ENCODE data around the gene PIM2. TPM values are rescaled to one million over a fixed set of nuclear protein-coding genes. Genes with fewer than 3 reads are reported as not detected.

Gene PIM2
- polyA plus RNA-seq, 4 donors = 5.8 to 9.2 (median 6.7) TPM

GRCh38 chrX:48909703-48910294 is 9.0 kb downstream of the PIM2 start:
- DNase-seq (ENCODE audit: low read depth in 4 of 4, low spot score in 3 of 4) = no peak

DNA sequence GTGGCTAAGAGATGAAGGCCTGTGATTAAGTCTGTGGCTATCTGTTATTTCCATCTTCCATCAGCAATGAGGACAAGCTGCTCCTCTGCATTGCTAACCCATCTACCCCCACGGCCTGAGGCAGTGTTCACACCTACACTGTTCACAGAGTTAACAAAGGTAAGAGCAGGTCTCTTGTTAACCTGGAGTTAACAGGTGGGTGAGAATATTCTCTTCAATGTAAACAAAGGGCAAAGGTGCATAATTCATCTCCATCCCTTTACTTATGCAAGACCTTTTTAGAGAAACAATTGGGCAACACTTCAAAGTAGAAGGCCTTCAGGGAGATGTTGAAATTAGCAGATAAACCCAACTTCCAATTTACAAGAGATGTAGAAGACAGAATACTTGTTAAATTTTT is 10.2 kb downstream of the PIM2 start:
- no peak for DNase-seq (ENCODE audit: low read depth in 4 of 4, low spot score in 3 of 4)

DNA sequence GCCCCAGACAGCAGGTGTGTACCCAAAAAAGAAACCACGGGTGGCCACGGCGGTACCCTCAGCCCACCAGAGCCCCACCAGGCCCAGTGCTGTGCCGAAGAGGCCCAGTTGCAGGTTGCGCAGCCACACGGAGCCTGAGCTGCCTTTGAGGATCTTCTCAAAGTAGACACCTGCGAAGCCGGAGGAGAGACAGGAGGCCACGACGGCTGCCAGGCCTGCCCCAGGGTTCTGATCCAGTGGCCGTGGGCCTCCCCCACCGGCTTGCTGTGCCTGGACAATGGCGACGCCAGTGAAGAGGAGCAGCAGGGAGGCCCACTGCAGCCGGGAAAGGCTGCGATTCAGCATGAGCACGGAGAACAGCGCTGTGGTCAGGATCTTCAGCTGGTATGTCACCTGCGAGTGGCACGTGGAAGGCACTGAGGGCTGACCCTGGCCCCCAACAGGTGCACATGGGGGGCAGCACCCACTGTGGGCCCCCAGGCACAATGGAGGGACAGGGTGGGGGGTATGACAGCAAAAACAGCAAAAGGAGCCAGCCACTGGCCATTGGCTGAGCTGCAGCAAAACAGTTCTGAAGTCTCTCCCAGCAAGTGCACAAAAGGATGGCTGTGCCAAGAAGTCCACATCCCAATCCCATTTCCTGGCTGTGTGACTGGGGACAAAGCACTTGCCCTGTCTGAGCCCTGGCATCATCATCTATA is 13.6 kb downstream of the PIM2 start:
- DNase-seq (ENCODE audit: low read depth in 4 of 4, low spot score in 3 of 4) = no peak

DNA sequence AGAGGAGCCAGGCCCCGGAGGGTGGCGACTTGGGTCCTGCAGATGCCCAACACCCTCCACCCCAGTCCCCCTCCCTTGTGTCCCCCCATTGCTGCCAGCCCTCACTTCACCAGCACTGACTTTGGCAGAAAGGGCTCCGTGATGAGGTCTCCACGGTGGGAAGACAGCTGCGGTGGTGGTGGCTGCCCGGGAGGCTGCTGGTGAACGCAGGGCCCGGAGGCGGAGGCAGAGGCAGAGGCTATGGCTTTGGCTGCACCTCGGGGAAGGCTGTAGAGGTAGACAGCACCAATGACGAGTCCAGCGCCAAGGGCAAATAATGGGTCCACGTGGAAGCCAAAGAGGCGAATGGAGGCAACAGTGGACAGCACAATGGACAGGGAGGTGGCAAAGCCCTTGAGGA is 14.2 kb downstream of the PIM2 start:
- DNase-seq (ENCODE audit: low read depth in 4 of 4, low spot score in 3 of 4) = no peak

GRCh38 chrX:48904180-48904579 is 14.6 kb downstream of the PIM2 start:
- no peak for DNase-seq (ENCODE audit: low read depth in 4 of 4, low spot score in 3 of 4)

DNA sequence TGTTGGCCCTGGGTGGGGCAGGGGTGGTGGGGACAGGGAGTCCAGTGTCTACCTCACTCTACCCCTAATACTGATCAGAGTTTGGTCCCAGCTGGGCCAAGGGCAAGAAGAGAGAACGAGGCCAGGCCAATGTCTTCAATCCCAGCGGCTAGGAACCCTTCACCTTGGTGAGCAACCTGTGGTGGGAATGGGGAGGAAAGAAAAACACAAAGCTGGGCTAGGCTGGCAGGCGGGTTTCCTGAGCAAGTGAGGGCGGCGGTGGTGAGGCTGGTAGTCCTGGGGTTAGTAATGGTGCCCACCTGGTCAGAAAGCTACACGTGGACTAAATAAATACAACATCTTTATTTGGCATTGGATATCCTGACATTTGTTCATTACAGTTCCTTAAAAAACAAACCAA is 15.5 kb downstream of the PIM2 start:
- no peak for DNase-seq (ENCODE audit: low read depth in 4 of 4, low spot score in 3 of 4)

- DNase-seq (ENCODE audit: low read depth in 4 of 4, low spot score in 3 of 4) = no peak
Observed at GRCh38 chrX:48902776-48903175, 16.0 kb downstream of the PIM2 start.

DNA sequence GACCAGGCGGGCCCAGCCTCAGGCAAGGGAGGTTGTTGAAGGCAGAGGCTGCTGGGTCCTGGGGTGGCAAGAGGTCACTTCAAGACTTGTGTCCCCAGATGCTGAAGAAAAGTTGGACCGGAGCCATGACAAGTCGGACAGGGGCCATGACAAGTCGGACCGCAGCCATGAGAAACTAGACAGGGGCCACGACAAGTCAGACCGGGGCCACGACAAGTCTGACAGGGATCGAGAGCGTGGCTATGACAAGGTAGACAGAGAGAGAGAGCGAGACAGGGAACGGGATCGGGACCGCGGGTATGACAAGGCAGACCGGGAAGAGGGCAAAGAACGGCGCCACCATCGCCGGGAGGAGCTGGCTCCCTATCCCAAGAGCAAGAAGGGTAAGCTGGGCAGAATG is 16.7 kb downstream of the PIM2 start:
- DNase-seq (ENCODE audit: low read depth in 4 of 4, low spot score in 3 of 4) = no peak

DNA sequence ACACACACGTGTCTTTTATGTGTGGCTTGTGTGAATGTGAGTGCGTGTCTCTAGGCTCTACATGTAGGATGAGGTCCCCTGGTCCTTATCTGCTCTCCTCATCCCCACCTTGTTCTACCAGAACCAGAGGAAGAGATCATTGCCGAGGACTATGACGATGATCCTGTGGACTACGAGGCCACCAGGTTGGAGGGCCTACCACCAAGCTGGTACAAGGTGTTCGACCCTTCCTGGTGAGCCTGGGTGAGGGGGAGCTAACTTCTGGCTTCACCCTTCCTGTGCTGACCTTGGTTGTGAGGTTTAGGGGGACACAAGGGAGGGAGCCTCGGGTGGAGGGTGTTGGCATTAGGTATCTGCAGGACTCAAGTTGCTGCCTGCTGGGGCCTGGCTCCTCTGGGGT is 17.8 kb downstream of the PIM2 start:
- no peak for DNase-seq (ENCODE audit: low read depth in 4 of 4, low spot score in 3 of 4)

GRCh38 chrX:48899078-48899410 is 19.8 kb downstream of the PIM2 start:
- DNase-seq (ENCODE audit: low read depth in 4 of 4, low spot score in 3 of 4) = no peak

DNA sequence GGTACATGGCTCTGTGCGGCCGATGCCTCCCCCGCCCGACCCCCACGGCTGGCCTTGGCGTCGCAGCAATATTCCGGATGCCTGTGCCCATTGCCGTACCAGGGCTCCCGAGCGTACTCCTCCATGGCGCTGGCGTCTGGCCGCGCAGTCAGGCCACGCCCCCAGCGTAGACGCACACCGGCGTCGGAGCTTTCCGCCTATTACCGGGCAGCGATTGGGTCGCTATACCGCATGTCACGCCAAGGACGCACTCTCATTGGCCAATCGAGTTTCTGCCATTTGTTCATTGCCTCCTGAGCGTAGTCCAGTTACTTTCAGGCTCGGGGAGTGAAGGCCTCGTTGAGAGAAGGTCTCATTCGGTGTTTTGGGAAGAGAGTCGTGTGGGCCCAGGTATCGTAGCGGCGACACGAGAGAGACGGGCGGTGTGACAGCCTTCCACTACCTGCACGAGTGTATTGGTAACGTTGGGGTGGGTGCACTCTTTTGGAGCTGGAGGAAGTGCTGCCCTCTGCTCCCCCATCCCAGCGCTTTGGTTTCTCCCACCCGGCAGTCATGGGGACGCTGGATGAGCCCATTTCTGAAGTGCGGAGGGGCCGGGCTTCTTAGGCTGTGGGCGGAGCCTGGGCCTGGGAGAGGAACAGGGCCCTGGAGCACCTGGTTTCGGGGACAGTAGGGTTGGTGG is 21.1 kb downstream of the PIM2 start, which contains the start of the genes PQBP1 and TIMM17B:
PQBP1 (plus strand) TSS at position 306 of the 682 bp plus-strand sequence. CDS start 580 bp downstream, outside the sequence.
TIMM17B (minus strand) TSS at position 144 of the 682 bp plus-strand sequence; CDS start at position 125, 19 bp downstream.
- peak in 2 of 4 donors; percentile 79 to 83 for DNase-seq (ENCODE audit: low read depth in 4 of 4, low spot score in 3 of 4)

- peak in 1 of 4 donors; percentile 63 for DNase-seq (ENCODE audit: low read depth in 4 of 4, low spot score in 3 of 4)
Observed at GRCh38 chrX:48897157-48897624, 21.6 kb downstream of the PIM2 start.

DNA sequence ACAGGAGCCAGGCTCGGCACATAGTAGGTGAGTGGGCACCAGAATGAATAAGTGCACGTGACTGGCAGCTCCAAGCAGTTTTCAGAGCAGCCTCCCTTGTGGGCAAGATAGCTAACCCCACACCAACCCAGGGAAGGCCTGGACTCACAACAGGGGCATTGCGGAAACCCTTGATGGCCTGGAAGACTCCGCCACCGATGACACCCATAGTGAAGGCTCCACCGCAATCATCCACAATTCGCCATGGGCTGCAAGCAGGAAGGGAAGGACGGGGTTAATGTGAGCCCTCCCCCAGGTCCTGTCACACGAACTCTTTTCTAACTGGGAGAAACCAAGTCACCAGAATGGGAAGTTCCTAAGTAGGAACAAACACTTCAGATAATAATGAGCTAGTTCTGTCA is 22.2 kb downstream of the PIM2 start:
- DNase-seq (ENCODE audit: low read depth in 4 of 4, low spot score in 3 of 4) = no peak

GRCh38 chrX:48894891-48895290 is 23.9 kb downstream of the PIM2 start:
- no peak for DNase-seq (ENCODE audit: low read depth in 4 of 4, low spot score in 3 of 4)

- no peak for DNase-seq (ENCODE audit: low read depth in 4 of 4, low spot score in 3 of 4)
Observed at GRCh38 chrX:48893556-48894348, 25.1 kb downstream of the PIM2 start.

- DNase-seq (ENCODE audit: low read depth in 4 of 4, low spot score in 3 of 4) = no peak
Observed at GRCh38 chrX:48892896-48893295, 25.9 kb downstream of the PIM2 start.

GRCh38 chrX:48891402-48892288 is 27.2 kb downstream of the PIM2 start:
- DNase-seq (ENCODE audit: low read depth in 4 of 4, low spot score in 3 of 4) = peak in 2 of 4 donors; percentile 45 to 60

DNA sequence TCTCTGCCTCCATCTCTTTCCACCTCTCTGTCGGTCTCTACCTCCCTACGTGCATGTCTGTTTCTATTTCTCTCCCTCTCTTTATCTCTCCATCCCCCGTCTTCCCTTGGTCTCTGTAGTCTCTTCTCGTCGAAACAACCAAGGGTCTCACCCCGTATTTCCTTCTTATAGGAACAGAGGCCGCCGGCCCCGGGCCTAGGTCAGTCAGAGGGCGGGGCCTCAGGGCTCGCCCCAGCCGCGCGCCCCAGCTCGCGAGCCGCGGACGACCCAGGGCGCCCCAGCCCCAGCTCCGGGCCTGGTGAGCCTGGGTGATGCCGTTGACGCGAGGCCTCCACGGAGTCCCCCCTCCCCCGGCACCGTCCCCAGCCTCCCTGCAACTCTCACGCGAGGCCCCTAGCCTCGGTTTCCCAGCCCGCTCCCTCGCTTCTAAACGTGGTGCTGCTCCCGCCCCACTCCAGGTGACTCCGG is 27.9 kb downstream of the PIM2 start:
- DNase-seq (ENCODE audit: low read depth in 4 of 4, low spot score in 3 of 4) = no peak

DNA sequence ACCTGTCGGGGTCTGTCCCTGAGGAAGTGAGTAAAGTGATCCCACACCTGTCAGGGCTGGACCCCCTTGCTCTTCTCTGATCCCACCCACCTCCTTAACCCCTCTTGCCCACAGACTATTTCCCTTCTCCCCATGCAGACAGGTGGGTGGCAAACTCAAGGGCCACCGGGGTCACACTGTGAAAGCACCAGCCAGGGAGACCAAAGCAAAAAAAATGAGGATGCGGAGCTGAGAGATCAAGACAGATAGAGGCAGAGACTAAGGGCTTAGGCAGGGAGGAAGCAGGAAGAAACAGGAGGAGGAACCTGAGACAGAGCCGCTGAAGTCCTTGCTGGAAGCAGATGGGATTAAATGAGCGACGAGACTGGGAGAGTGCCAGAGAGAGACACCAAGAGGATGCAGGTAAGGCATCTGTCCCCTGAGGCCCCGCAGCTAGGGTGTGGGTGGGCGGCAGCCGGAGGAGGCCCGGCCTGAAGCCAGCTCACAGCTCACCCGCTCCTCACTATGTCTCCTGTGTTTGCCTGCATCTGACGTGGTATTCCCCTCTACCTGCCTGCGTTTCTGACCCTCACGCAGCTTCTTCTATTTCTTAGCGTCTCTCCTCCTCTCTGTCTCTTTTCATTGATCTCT is 28.4 kb downstream of the PIM2 start:
- no peak for DNase-seq (ENCODE audit: low read depth in 4 of 4, low spot score in 3 of 4)

Measured in left renal pelvis (tissue), 4 donors.